NCI-H510A (cell line): ENCODE data around the gene MED27.

ENCODE experiments used
- DNase-seq: peaks from one replicate; lab custom pipeline; 2025; lab: John Stamatoyannopoulos, UW

Gene MED27

GRCh38 chr9:131997779-131998178 lies 81.9 kb downstream of the MED27 start:
- no peak for DNase-seq

GRCh38 chr9:131997076-131997475 lies 82.6 kb downstream of the MED27 start:
- DNase-seq: no peak

- DNase-seq: no peak
Measured at GRCh38 chr9:131995382-131995781, 84.3 kb downstream of the MED27 start.

- no peak for DNase-seq
Measured at GRCh38 chr9:131994364-131995125, 85.1 kb downstream of the MED27 start.

- no peak for DNase-seq
Measured at GRCh38 chr9:131992906-131993657, 86.6 kb downstream of the MED27 start.

GRCh38 chr9:131987232-131987631 lies 92.4 kb downstream of the MED27 start:
- DNase-seq: no peak

GRCh38 chr9:131986576-131986975 lies 93.1 kb downstream of the MED27 start:
- DNase-seq: no peak

GRCh38 chr9:131986089-131986488 lies 93.6 kb downstream of the MED27 start:
- DNase-seq: no peak

GRCh38 chr9:131984564-131984963 lies 95.1 kb downstream of the MED27 start:
- DNase-seq: no peak

GRCh38 chr9:131982671-131983239 lies 96.9 kb downstream of the MED27 start:
- no peak for DNase-seq

GRCh38 chr9:131982102-131982501 lies 97.6 kb downstream of the MED27 start:
- no peak for DNase-seq

GRCh38 chr9:131981116-131981776 lies 98.4 kb downstream of the MED27 start:
- no peak for DNase-seq

GRCh38 chr9:131980267-131981016 lies 99.2 kb downstream of the MED27 start:
- no peak for DNase-seq

GRCh38 chr9:131977109-131977838 lies 102.4 kb downstream of the MED27 start:
- DNase-seq: no peak

- no peak for DNase-seq
Measured at GRCh38 chr9:131976157-131977108, 103.2 kb downstream of the MED27 start.

GRCh38 chr9:131972889-131973288 lies 106.8 kb downstream of the MED27 start:
- DNase-seq: no peak

GRCh38 chr9:131971482-131972074 lies 108.1 kb downstream of the MED27 start:
- DNase-seq: no peak

GRCh38 chr9:131969469-131969989 lies 110.1 kb downstream of the MED27 start:
- DNase-seq: no peak

- DNase-seq: no peak
Measured at GRCh38 chr9:131968632-131969031, 111.0 kb downstream of the MED27 start.
